Activated B cell treated with CpG ODN at 0.5 μM for 24 hours (primary cell): ENCODE data around the gene UBQLN3. TPM values are rescaled to one million over a fixed set of nuclear protein-coding genes. Genes with fewer than 3 reads are reported as not detected.

Experiments used
- ATAC-seq: fragments of 200-7000 bp; cut with Tn5 transposase; one replicate; pipeline ENCODE4 v1.10.0; 2021; ENCODE audit warnings: low read depth, mild to moderate bottlenecking, moderate library complexity
- CTCF ChIA-PET: fragments of 350-600 bp; sonication (Branson Sonifier 250); formaldehyde crosslinking; loops from one replicate; lab custom pipeline; 2021; ENCODE audit warnings: antibody characterized with exemption; lab: Charles Lee
- POLR2A ChIA-PET: fragments of 350-600 bp; sonication (Branson Sonifier 250); formaldehyde crosslinking; loops from one replicate; lab custom pipeline; 2021; ENCODE audit warnings: antibody characterized with exemption; lab: Charles Lee
- DNase-seq: peaks from one replicate; pipeline ENCODE4 v3.0.0; 2022
- H3K27ac Mint-ChIP-seq: one replicate; pipeline ENCODE4 v1.8.0; 2020; ENCODE audit warnings: mixed read lengths
- H3K27me3 Mint-ChIP-seq: one replicate; pipeline ENCODE4 v1.8.0; 2021; ENCODE audit warnings: mixed read lengths
- H3K36me3 Mint-ChIP-seq: one replicate; pipeline ENCODE4 v1.8.0; 2021; ENCODE audit warnings: low read depth, mixed read lengths
- H3K4me1 Mint-ChIP-seq: one replicate; pipeline ENCODE4 v1.8.0; 2021; ENCODE audit warnings: mixed read lengths
- H3K4me3 Mint-ChIP-seq: one replicate; pipeline ENCODE4 v1.8.0; 2020; ENCODE audit warnings: mild to moderate bottlenecking, mixed read lengths
- H3K9me3 Mint-ChIP-seq: one replicate; pipeline ENCODE4 v1.8.0; 2020; ENCODE audit warnings: mixed read lengths
- CTCF ChIP-seq: fragments of 200-600 bp; IDR thresholded peaks from one replicate; pipeline ENCODE4 v1.8.0; 2022; ENCODE audit warnings: antibody characterized with exemption, mild to moderate bottlenecking
- intact Hi-C: fragments of 100-400 bp; cut with micrococcal nuclease; formaldehyde crosslinking; loops from one replicate; pipeline ENCODE4 v1.15.1; 2024
- total RNA-seq: library from RNA; stranded (reverse); gene quantifications from 2 replicates; pipeline ENCODE4 v1.2.3, GENCODE V29; 2022

The UBQLN3 gene
- total RNA-seq, 1 donor from 2014 or later = 0.16 TPM

- POLR2A ChIA-PET = no interaction called here
- H3K4me3 Mint-ChIP-seq = no peak overlapping the region
- no peaks in the 10 kb centered on the region for H3K36me3 Mint-ChIP-seq
- H3K4me1 Mint-ChIP-seq = no peaks in the 10 kb centered on the region
- DNase-seq (no peak), ATAC-seq (no peak)
- no peak for TF ChIP-seq CTCF
- no peaks in the 10 kb centered on the region for H3K9me3 Mint-ChIP-seq
- no peak overlapping the region for H3K27ac Mint-ChIP-seq
- intact Hi-C loops = no loop called here
- CTCF ChIA-PET = no interaction called here
- peaks cover 3% of the 10 kb centered on the region for H3K27me3 Mint-ChIP-seq
Observed at GRCh38 chr11:5522308-5522707, 12.6 kb upstream of the UBQLN3 start.

GRCh38 chr11:5521540-5521939, 11.8 kb upstream of the UBQLN3 start:
- DNase-seq = no peak
- TF ChIP-seq CTCF = no peak
- H3K9me3 Mint-ChIP-seq = no peaks in the 10 kb centered on the region
- no peak overlapping the region for H3K4me3 Mint-ChIP-seq
- POLR2A ChIA-PET = no interaction called here
- H3K4me1 Mint-ChIP-seq = no peaks in the 10 kb centered on the region
- no peaks in the 10 kb centered on the region for H3K36me3 Mint-ChIP-seq
- H3K27me3 Mint-ChIP-seq = peaks cover 3% of the 10 kb centered on the region
- intact Hi-C loops = no loop called here
- CTCF ChIA-PET = no interaction called here
- no peak for ATAC-seq
- no peak overlapping the region for H3K27ac Mint-ChIP-seq

- DNase-seq (no peak), ATAC-seq (no peak)
- Mint-ChIP-seq H3K27me3 (no peaks in the 10 kb centered on the region), H3K36me3 (no peaks in the 10 kb centered on the region), H3K4me1 (no peaks in the 10 kb centered on the region), H3K27ac (no peak within 1 kb of the TSS), H3K4me3 (no peak within 1 kb of the TSS), H3K9me3 (no peaks in the 10 kb centered on the region)
- CTCF ChIA-PET = no interaction called here
- TF ChIP-seq CTCF = no peak
- POLR2A ChIA-PET = no interaction called here
- intact Hi-C loops = no loop called here
Observed at GRCh38 chr11:5516599-5516998, 6.8 kb upstream of the UBQLN3 start, which contains the start of gene UBQLNL. Gene UBQLNL (minus strand): TSS chr11:5516699. CDS start chr11:5516441, 258 bp downstream.

- ATAC-seq = no peak
- H3K27ac Mint-ChIP-seq = no peak overlapping the region
- H3K9me3 Mint-ChIP-seq = no peaks in the 10 kb centered on the region
- no peaks in the 10 kb centered on the region for H3K36me3 Mint-ChIP-seq
- CTCF ChIA-PET = no interaction called here
- no peak for TF ChIP-seq CTCF
- H3K4me3 Mint-ChIP-seq = no peak overlapping the region
- no peaks in the 10 kb centered on the region for H3K27me3 Mint-ChIP-seq
- DNase-seq = no peak
- H3K4me1 Mint-ChIP-seq = no peaks in the 10 kb centered on the region
- POLR2A ChIA-PET = no interaction called here
- intact Hi-C loops = no loop called here
Observed at GRCh38 chr11:5514841-5515240, 5.1 kb upstream of the UBQLN3 start.

GRCh38 chr11:5508605-5509004, 1.2 kb downstream of the UBQLN3 start:
- POLR2A ChIA-PET = no interaction called here
- CTCF ChIA-PET = no interaction called here
- H3K27ac Mint-ChIP-seq = no peak overlapping the region
- no peak overlapping the region for H3K4me3 Mint-ChIP-seq
- H3K4me1 Mint-ChIP-seq = no peaks in the 10 kb centered on the region
- DNase-seq (no peak), ATAC-seq (no peak)
- no peaks in the 10 kb centered on the region for H3K36me3 Mint-ChIP-seq
- no peaks in the 10 kb centered on the region for H3K27me3 Mint-ChIP-seq
- no peak for TF ChIP-seq CTCF
- H3K9me3 Mint-ChIP-seq = no peaks in the 10 kb centered on the region
- intact Hi-C loops = loop anchor here (5.0 kb wide), 1 partner anchor 1071 kb away; no protein-coding TSS in a partner anchor
